SK-N-SH treated with all-trans-retinoic acid at 6 μM for 48 hours (cell line): ENCODE measurements around the gene AKR1B1.

Experiments used
- ATAC-seq: fragments of 200-7000 bp; cut with Tn5 transposase; 3 replicates; pipeline ENCODE4 v1.9.1; 2020; ENCODE audit warnings: mild to moderate bottlenecking, moderate library complexity
- ARNTL ChIP-seq: fragments of 450-650 bp; formaldehyde crosslinking; IDR thresholded peaks from 2 replicates; pipeline ENCODE4 v1.5.0; 2020; ENCODE audit warnings: low read depth, mild to moderate bottlenecking, moderate library complexity, borderline replicate concordance
- BACH2 ChIP-seq: fragments of 250-450 bp; sonication (Bioruptor Pico); IDR thresholded peaks from 2 replicates; pipeline ENCODE4 v1.9.0; 2021; ENCODE audit warnings: mild to moderate bottlenecking, borderline replicate concordance
- ESRRG ChIP-seq: fragments of 250-450 bp; sonication (Bioruptor Pico); IDR thresholded peaks from 2 replicates; pipeline ENCODE4 v1.6.1; 2021; ENCODE audit warnings: mild to moderate bottlenecking
- GLIS3 ChIP-seq: fragments of 250-450 bp; sonication (Bioruptor Pico); IDR thresholded peaks from 2 replicates; pipeline ENCODE4 v1.5.0; 2020; ENCODE audit warnings: mild to moderate bottlenecking, moderate library complexity
- ISL1 ChIP-seq: fragments of 250-450 bp; sonication (Bioruptor Pico); IDR thresholded peaks from 2 replicates; pipeline ENCODE4 v2.1.2; 2022; ENCODE audit warnings: mild to moderate bottlenecking, moderate library complexity
- OSR1 ChIP-seq: fragments of 250-450 bp; sonication (Bioruptor Pico); IDR thresholded peaks from 2 replicates; pipeline ENCODE4 v1.8.0; 2022; ENCODE audit warnings: moderate library complexity, mild to moderate bottlenecking, inconsistent platforms
- PPARA ChIP-seq: fragments of 250-450 bp; sonication (Bioruptor Pico); IDR thresholded peaks from 2 replicates; pipeline ENCODE4 v1.5.0; 2020; ENCODE audit warnings: mild to moderate bottlenecking, borderline replicate concordance
- RARB ChIP-seq: fragments of 250-450 bp; sonication (Bioruptor Pico); IDR thresholded peaks from 2 replicates; pipeline ENCODE4 v1.8.0; 2021; ENCODE audit warnings: mild to moderate bottlenecking, moderate library complexity
- SNAI2 ChIP-seq: fragments of 250-450 bp; sonication (Bioruptor Pico); IDR thresholded peaks from 2 replicates; pipeline ENCODE4 v1.5.0; 2020; ENCODE audit warnings: mild to moderate bottlenecking, moderate library complexity
- TCF4 ChIP-seq: fragments of 250-450 bp; sonication (Bioruptor Pico); IDR thresholded peaks from 2 replicates; pipeline ENCODE4 v1.8.0; 2021; ENCODE audit warnings: mild to moderate bottlenecking, moderate library complexity, borderline replicate concordance
- TOX ChIP-seq: fragments of 250-450 bp; sonication (Bioruptor Pico); IDR thresholded peaks from 2 replicates; pipeline ENCODE4 v1.8.0; 2021; ENCODE audit warnings: mild to moderate bottlenecking, moderate library complexity, borderline replicate concordance
- ZC3H10 ChIP-seq: fragments of 250-450 bp; sonication (Bioruptor Pico); IDR thresholded peaks from 2 replicates; pipeline ENCODE4 v1.5.1; 2021; ENCODE audit warnings: mild to moderate bottlenecking, moderate library complexity
- ZFP3 ChIP-seq: fragments of 250-450 bp; sonication (Bioruptor Pico); IDR thresholded peaks from 2 replicates; pipeline ENCODE4 v1.5.0; 2020; ENCODE audit warnings: mild to moderate bottlenecking, moderate library complexity
- ZFP30 ChIP-seq: fragments of 450-650 bp; formaldehyde crosslinking; IDR thresholded peaks from 2 replicates; pipeline ENCODE4 v1.5.0; 2022; ENCODE audit warnings: mild to moderate bottlenecking, moderate library complexity
- ZNF70 ChIP-seq: fragments of 450-650 bp; formaldehyde crosslinking; IDR thresholded peaks from 2 replicates; pipeline ENCODE4 v1.5.0; 2020; ENCODE audit warnings: mild to moderate bottlenecking, moderate library complexity
- ZNF8 ChIP-seq: fragments of 450-650 bp; formaldehyde crosslinking; IDR thresholded peaks from 2 replicates; pipeline ENCODE4 v1.5.0; 2020; ENCODE audit warnings: mild to moderate bottlenecking, moderate library complexity
- TF ChIP-seq, protein P1 (sequence below): fragments of 250-450 bp; sonication (Bioruptor Pico); IDR thresholded peaks from 2 replicates; pipeline ENCODE4 v1.8.0; 2021; ENCODE audit warnings: low read depth, mild to moderate bottlenecking, moderate library complexity, borderline replicate concordance
- TF ChIP-seq, protein P2 (sequence below): fragments of 250-450 bp; sonication (Bioruptor Pico); IDR thresholded peaks from 2 replicates; pipeline ENCODE4 v1.5.1; 2020; ENCODE audit warnings: low read depth, mild to moderate bottlenecking, moderate library complexity
- TF ChIP-seq, protein P3 (sequence below): fragments of 250-450 bp; sonication (Bioruptor Pico); IDR thresholded peaks from 2 replicates; pipeline ENCODE4 v1.5.0; 2020; ENCODE audit warnings: mild to moderate bottlenecking, moderate library complexity
- TF ChIP-seq, protein P4 (sequence below): fragments of 250-450 bp; sonication (Bioruptor Pico); IDR thresholded peaks from 2 replicates; pipeline ENCODE4 v1.5.1; 2021; ENCODE audit warnings: mild to moderate bottlenecking, moderate library complexity
- TF ChIP-seq, protein P5 (sequence below): fragments of 250-450 bp; sonication (Bioruptor Pico); IDR thresholded peaks from 2 replicates; pipeline ENCODE4 v1.8.0; 2020; ENCODE audit warnings: mild to moderate bottlenecking, moderate library complexity, borderline replicate concordance

AKR1B1 gene

DNA sequence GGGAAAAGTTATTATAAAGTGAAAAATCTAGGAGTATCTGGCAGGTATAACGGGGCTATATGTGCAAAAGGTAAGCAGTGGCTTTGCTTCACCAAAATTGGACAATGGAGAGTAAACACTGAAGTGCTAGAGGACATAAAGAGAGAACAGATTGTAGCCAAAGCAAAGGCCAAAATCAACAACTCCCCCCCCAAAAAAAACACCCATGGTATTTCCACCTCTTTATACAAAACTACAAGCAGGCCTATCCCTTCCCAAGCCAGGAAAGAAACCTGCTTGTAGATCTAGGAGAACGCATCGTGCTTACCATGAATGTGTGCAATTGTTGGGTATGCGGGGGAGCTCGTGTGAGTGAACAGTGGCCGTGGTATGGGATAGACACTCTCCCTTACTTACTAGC lies 9.2 kb upstream of the AKR1B1 start:
- TF ChIP-seq ARNTL (CRISPR knock-in tag) (no peak), ZNF70 (CRISPR knock-in tag) (no peak), BACH2 (CRISPR knock-in tag) (no peak), TCF4 (CRISPR knock-in tag) (no peak), TOX (CRISPR knock-in tag) (no peak), ZC3H10 (CRISPR knock-in tag) (no peak), ZNF8 (CRISPR knock-in tag) (no peak), PPARA (CRISPR knock-in tag) (no peak), ESRRG (CRISPR knock-in tag) (no peak), ZFP3 (CRISPR knock-in tag) (no peak), RARB (CRISPR knock-in tag) (no peak)
- TF ChIP-seq, protein P1, sequence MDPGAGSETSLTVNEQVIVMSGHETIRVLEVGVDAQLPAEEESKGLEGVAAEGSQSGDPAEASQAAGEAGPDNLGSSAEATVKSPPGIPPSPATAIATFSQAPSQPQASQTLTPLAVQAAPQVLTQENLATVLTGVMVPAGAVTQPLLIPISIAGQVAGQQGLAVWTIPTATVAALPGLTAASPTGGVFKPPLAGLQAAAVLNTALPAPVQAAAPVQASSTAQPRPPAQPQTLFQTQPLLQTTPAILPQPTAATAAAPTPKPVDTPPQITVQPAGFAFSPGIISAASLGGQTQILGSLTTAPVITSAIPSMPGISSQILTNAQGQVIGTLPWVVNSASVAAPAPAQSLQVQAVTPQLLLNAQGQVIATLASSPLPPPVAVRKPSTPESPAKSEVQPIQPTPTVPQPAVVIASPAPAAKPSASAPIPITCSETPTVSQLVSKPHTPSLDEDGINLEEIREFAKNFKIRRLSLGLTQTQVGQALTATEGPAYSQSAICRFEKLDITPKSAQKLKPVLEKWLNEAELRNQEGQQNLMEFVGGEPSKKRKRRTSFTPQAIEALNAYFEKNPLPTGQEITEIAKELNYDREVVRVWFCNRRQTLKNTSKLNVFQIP, result no peak
- TF ChIP-seq, protein P2, sequence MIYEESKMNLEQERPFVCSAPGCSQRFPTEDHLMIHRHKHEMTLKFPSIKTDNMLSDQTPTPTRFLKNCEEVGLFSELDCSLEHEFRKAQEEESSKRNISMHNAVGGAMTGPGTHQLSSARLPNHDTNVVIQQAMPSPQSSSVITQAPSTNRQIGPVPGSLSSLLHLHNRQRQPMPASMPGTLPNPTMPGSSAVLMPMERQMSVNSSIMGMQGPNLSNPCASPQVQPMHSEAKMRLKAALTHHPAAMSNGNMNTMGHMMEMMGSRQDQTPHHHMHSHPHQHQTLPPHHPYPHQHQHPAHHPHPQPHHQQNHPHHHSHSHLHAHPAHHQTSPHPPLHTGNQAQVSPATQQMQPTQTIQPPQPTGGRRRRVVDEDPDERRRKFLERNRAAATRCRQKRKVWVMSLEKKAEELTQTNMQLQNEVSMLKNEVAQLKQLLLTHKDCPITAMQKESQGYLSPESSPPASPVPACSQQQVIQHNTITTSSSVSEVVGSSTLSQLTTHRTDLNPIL (CRISPR knock-in tag), result no peak
- TF ChIP-seq, protein P3, sequence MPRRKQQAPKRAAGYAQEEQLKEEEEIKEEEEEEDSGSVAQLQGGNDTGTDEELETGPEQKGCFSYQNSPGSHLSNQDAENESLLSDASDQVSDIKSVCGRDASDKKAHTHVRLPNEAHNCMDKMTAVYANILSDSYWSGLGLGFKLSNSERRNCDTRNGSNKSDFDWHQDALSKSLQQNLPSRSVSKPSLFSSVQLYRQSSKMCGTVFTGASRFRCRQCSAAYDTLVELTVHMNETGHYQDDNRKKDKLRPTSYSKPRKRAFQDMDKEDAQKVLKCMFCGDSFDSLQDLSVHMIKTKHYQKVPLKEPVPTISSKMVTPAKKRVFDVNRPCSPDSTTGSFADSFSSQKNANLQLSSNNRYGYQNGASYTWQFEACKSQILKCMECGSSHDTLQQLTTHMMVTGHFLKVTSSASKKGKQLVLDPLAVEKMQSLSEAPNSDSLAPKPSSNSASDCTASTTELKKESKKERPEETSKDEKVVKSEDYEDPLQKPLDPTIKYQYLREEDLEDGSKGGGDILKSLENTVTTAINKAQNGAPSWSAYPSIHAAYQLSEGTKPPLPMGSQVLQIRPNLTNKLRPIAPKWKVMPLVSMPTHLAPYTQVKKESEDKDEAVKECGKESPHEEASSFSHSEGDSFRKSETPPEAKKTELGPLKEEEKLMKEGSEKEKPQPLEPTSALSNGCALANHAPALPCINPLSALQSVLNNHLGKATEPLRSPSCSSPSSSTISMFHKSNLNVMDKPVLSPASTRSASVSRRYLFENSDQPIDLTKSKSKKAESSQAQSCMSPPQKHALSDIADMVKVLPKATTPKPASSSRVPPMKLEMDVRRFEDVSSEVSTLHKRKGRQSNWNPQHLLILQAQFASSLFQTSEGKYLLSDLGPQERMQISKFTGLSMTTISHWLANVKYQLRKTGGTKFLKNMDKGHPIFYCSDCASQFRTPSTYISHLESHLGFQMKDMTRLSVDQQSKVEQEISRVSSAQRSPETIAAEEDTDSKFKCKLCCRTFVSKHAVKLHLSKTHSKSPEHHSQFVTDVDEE, result no peak
- TF ChIP-seq, protein P4, sequence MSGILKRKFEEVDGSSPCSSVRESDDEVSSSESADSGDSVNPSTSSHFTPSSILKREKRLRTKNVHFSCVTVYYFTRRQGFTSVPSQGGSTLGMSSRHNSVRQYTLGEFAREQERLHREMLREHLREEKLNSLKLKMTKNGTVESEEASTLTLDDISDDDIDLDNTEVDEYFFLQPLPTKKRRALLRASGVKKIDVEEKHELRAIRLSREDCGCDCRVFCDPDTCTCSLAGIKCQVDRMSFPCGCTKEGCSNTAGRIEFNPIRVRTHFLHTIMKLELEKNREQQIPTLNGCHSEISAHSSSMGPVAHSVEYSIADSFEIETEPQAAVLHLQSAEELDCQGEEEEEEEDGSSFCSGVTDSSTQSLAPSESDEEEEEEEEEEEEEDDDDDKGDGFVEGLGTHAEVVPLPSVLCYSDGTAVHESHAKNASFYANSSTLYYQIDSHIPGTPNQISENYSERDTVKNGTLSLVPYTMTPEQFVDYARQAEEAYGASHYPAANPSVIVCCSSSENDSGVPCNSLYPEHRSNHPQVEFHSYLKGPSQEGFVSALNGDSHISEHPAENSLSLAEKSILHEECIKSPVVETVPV (CRISPR knock-in tag), result no peak
- TF ChIP-seq, protein P5, sequence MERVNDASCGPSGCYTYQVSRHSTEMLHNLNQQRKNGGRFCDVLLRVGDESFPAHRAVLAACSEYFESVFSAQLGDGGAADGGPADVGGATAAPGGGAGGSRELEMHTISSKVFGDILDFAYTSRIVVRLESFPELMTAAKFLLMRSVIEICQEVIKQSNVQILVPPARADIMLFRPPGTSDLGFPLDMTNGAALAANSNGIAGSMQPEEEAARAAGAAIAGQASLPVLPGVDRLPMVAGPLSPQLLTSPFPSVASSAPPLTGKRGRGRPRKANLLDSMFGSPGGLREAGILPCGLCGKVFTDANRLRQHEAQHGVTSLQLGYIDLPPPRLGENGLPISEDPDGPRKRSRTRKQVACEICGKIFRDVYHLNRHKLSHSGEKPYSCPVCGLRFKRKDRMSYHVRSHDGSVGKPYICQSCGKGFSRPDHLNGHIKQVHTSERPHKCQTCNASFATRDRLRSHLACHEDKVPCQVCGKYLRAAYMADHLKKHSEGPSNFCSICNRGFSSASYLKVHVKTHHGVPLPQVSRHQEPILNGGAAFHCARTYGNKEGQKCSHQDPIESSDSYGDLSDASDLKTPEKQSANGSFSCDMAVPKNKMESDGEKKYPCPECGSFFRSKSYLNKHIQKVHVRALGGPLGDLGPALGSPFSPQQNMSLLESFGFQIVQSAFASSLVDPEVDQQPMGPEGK (CRISPR knock-in tag), result no peak
- TF ChIP-seq, all 23 proteins: peak for 0
- ATAC-seq, result no peak

DNA sequence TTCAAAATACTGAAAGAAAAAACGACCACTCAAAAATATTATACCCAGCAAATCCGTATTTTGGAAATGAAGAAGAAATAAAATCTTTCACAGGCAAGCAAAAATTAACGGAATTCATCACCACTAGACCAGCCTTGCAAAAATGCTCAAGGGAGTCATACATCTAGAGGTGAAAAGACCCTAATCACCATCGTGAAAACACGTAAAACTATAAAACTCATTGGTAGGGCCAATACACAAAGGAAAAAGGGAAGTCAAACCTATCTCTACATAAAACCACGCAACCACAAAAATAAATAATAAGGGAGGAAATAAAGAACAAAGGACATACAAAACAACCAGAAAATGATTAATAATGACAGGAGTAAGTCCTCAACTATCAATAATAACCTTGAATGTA lies 6.6 kb upstream of the AKR1B1 start:
- ATAC-seq, result no peak
- TF ChIP-seq, protein P1, result no peak
- TF ChIP-seq ESRRG (CRISPR knock-in tag), result no peak
- no peak for TF ChIP-seq RARB (CRISPR knock-in tag)
- TF ChIP-seq, protein P4 (CRISPR knock-in tag), result no peak
- no peak for TF ChIP-seq ISL1 (CRISPR knock-in tag)
- TF ChIP-seq OSR1 (CRISPR knock-in tag), result no peak
- TF ChIP-seq BACH2 (CRISPR knock-in tag), result no peak
- TF ChIP-seq ZC3H10 (CRISPR knock-in tag), result no peak
- no peak for TF ChIP-seq SNAI2 (CRISPR knock-in tag)
- TF ChIP-seq ZNF8 (CRISPR knock-in tag), result no peak
- no peak for TF ChIP-seq ZFP30 (CRISPR knock-in tag)
- no peak for TF ChIP-seq ZFP3 (CRISPR knock-in tag)
- no peak for TF ChIP-seq GLIS3 (CRISPR knock-in tag)
- TF ChIP-seq ZNF70 (CRISPR knock-in tag), result no peak
- no peak for TF ChIP-seq ARNTL (CRISPR knock-in tag)
- TF ChIP-seq, protein P5 (CRISPR knock-in tag), result no peak
- TF ChIP-seq, protein P3, result no peak
- TF ChIP-seq, all 23 proteins: peak for 0
